Measurements from ENCODE around the gene PPP3CA.
"Not testable (repeated sequence)": the region's sequence is repeated elsewhere in the genome, so short reads cannot be mapped to it uniquely, and the experiment has no call there.

Gene PPP3CA

DNA sequence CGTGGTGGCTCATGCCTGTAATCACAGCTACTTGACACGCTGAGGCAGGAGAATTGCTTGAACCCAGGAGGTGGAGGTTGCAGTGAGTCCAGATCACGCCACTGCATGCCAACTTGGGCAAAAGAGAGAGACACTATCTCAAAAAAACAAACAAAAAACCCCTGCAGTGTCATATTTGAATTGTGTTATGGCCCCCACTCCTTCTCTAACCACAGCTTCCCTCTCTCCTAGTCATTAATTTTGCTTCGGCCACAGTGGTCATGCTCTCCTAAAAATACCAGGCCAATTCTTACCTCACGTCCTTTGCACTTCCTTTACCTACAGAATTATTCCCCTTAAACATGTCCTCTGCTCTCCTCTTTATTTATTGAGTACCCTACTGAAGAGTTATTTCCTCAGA lies 206.1 kb downstream of the PPP3CA start:
- DNase-seq (ENCODE audit: low read depth), result no peak

- DNase-seq (ENCODE audit: low read depth), result no peak
Measured at GRCh38 chr4:101140228-101140627, 207.1 kb downstream of the PPP3CA start.

- no peak for DNase-seq (ENCODE audit: low read depth)
Measured at GRCh38 chr4:101136373-101137370, 210.7 kb downstream of the PPP3CA start.

GRCh38 chr4:101135371-101136010 lies 211.8 kb downstream of the PPP3CA start:
- DNase-seq (ENCODE audit: low read depth), result no peak

- DNase-seq (ENCODE audit: low read depth), result not testable (repeated sequence)
Measured at GRCh38 chr4:101131058-101131457, 216.3 kb downstream of the PPP3CA start.

DNA sequence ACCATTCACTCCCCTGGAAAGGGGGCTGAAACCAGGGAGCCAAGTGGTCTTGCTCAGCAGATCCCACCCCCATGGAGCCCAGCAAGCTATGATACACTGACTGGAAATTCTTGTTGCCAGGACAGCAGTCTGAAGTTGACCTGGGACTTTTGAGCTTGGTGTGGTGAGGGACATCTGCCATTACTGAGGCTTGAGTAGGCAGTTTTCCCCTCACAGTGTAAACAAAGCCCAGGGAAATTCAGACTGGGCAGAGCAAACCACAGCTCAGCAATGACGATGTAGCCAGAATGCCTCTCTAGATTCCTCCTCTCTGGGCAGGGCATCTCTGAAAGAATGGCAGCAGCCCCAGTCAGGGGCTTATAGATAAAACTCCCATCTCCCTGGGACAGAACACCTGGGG lies 218.4 kb downstream of the PPP3CA start:
- DNase-seq (ENCODE audit: low read depth), result not testable (repeated sequence)

DNA sequence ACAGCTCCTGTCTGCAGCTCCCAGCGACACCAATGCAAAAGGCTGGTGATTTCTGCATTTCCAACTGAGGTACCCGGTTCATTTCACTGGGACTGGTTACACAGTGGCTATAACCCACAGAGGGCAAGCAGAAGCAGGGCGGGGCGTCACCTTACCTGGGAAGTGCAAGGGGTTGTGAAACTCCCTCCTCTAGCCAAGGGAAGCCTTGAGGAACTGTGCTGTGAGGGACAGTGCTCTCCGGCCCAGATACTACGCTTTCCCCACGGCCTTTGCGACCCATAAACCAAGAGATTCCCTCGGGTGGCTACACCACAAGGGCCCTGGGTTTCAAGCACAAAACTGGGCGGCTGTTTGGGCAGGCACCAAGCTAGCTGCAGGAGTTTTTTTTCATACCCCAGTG lies 218.9 kb downstream of the PPP3CA start:
- DNase-seq (ENCODE audit: low read depth), result no peak

- no peak for DNase-seq (ENCODE audit: low read depth)
Measured at GRCh38 chr4:101127176-101127790, 220.0 kb downstream of the PPP3CA start.

- DNase-seq (ENCODE audit: low read depth), result peak; percentile 32
Measured at GRCh38 chr4:101126059-101126458, 221.3 kb downstream of the PPP3CA start.

- no peak for DNase-seq (ENCODE audit: low read depth)
Measured at GRCh38 chr4:101125045-101125942, 222.0 kb downstream of the PPP3CA start.

DNA sequence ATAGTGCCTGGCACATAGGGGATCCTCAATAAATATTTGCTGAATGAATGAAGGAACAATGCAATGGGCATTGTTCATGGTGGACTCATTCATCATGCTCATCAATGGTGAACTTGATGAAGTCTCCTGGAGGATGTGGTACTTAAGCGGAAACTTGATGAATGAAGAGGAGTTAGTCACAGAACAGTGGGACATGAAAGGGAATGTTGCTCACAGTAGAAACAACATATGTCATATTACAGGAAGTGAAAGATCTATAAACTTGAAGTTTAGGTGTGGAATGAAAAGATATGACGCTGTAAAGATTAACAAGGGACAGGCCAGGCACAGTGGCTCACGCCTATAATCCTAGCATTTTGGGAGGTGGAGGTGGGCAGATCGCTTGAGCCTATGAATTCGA lies 224.1 kb downstream of the PPP3CA start:
- no peak for DNase-seq (ENCODE audit: low read depth)

DNA sequence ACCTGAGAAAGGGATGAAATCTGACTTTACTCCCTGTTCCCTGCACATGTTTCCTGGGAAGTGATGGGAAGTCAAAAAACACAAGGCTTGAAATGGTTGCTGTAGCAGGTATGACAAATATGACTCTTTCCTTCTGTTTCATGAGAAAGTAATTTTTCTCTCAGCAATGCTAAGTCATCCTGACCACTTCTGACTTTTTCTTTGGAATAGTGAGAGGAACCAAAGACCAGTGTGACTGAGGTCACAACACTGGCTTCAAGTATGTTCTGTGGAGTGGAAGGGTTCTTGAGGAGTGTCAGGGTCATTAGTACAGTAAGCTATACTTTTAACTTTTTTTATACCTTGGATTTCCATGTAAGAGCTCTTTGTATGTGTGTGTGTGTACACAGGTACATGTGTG lies 225.3 kb downstream of the PPP3CA start:
- no peak for DNase-seq (ENCODE audit: low read depth)

- DNase-seq (ENCODE audit: low read depth), result no peak
Measured at GRCh38 chr4:101119141-101119540, 228.2 kb downstream of the PPP3CA start.

- DNase-seq (ENCODE audit: low read depth), result no peak
Measured at GRCh38 chr4:101118617-101119016, 228.7 kb downstream of the PPP3CA start.

GRCh38 chr4:101115887-101116286 lies 231.4 kb downstream of the PPP3CA start:
- DNase-seq (ENCODE audit: low read depth), result no peak

DNA sequence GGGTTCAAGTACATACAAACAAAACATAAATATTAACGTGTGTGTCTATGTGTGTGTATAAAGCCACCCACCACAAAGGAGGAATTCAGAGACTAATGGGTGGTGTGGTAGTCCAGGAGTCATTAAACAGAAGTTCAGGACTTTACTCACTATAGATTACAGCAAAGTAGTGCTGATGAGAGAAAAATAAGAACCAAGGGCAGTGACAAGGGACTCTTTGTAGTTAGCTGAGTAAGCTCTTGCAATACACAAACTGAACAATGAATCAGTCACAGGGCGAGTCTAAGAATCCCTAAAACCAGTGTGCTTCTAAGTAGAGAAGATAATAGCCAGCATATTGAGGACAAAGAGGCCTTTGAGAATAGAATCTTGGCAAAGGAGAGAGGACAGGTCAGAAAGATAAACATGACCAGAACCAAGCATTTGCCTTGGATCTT lies 232.4 kb downstream of the PPP3CA start:
- DNase-seq (ENCODE audit: low read depth), result no peak

DNA sequence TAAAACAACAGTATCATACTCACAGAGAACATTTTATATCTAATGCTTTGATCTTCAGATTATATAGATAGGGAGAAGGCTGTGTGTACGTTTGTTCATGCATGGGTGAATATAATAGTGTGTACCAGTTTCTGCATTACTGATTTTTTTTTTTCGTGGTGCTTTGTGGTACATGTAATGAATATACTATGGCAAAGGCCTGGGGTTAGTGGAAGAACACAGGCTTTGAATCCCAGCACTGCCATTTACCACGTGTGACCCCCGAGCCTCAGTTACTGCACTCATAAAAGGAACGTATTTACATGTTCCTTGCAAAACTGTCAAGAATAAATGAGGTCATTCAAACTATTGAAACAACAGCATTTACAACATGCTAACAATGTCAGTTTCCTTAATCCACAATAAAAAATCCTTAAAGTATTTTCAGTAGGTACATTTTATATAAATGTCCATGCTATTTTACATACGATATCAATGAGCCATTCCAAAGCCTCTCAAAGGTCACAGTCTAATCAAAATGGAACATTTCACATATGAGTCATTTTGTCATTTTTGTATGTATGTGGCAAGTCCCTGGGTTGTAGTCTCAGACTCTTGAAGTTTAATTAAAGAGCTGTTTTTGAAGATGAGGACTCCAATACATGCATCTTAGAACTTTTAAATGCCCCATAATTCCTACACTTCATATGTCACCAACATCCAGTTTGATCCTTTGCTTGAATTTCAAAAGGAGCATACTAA lies 242.8 kb downstream of the PPP3CA start:
- DNase-seq (ENCODE audit: low read depth), result no peak

GRCh38 chr4:101103381-101104142 lies 243.8 kb downstream of the PPP3CA start:
- DNase-seq (ENCODE audit: low read depth), result no peak

- DNase-seq (ENCODE audit: low read depth), result peak; percentile 55
Measured at GRCh38 chr4:101102114-101102742, 245.1 kb downstream of the PPP3CA start.

- DNase-seq (ENCODE audit: low read depth), result no peak
Measured at GRCh38 chr4:101101072-101101471, 246.3 kb downstream of the PPP3CA start.

Data from GM04504 (cell line).